ENCODE measurements around the gene PRTFDC1. TPM values are rescaled to one million over a fixed set of nuclear protein-coding genes. Genes with fewer than 3 reads are reported as not detected.
"Not testable (repeated sequence)": the region's sequence is repeated elsewhere in the genome, so short reads cannot be mapped to it uniquely, and the experiment has no call there.

The PRTFDC1 gene
- total RNA-seq, 4 donors from 2014 or later = 0.15 to 2.2 (median 1.8) TPM

DNA sequence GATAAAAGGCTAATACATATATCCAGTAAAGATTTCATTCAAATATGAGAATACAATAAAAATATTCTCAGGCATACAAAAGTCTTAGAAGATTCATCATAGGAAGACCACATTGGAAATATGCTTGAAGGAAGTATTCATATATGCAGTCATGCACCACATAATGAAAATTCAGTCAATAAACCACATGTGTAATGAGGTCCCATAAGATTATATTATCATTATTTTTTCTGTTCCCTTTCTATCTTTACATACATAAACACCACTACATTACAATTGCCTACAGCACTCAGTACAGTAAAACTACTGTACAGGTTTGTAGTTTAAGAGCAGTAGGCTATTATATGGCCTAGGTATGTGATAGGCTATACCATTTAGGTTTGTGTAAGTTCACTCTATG, 111.6 kb downstream of the PRTFDC1 start:
- H3K4me1 ChIP-seq = no peaks in the 10 kb centered on the region
- intact Hi-C loops (cut with DNase I) = no loop called here
- no peak overlapping the region for H3K4me3 ChIP-seq
- no peaks in the 10 kb centered on the region for H3K27me3 ChIP-seq
- H3K36me3 ChIP-seq = no peaks in the 10 kb centered on the region
- no peak overlapping the region for H3K27ac ChIP-seq
- no peaks in the 10 kb centered on the region for H3K9me3 ChIP-seq
- TF ChIP-seq, protein P1, sequence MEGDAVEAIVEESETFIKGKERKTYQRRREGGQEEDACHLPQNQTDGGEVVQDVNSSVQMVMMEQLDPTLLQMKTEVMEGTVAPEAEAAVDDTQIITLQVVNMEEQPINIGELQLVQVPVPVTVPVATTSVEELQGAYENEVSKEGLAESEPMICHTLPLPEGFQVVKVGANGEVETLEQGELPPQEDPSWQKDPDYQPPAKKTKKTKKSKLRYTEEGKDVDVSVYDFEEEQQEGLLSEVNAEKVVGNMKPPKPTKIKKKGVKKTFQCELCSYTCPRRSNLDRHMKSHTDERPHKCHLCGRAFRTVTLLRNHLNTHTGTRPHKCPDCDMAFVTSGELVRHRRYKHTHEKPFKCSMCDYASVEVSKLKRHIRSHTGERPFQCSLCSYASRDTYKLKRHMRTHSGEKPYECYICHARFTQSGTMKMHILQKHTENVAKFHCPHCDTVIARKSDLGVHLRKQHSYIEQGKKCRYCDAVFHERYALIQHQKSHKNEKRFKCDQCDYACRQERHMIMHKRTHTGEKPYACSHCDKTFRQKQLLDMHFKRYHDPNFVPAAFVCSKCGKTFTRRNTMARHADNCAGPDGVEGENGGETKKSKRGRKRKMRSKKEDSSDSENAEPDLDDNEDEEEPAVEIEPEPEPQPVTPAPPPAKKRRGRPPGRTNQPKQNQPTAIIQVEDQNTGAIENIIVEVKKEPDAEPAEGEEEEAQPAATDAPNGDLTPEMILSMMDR (IDR thresholded peaks at IDR 0.05) = no peak
- TF ChIP-seq POLR2A (IDR thresholded peaks at IDR 0.05) = no peak
- no peak for DNase-seq

DNA sequence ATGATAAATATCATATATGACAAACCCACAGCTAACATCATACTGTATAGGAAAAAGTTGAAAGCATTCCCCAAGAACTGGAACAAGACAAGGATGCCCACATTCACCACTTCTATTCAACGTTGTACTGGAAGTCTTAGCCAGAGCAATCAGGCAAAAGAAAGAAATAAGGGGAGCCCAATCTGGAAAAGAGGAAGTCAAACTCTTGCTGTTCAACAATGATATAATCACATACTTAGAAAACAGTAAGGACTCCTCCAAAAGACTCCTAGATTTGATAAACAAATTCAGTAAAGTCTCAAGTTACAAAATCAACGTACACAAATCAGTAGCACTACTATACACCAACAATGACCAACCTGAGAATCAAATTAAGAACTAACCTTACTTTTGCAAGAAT, 114.6 kb downstream of the PRTFDC1 start:
- not testable (repeated sequence) for H3K27ac ChIP-seq

DNA sequence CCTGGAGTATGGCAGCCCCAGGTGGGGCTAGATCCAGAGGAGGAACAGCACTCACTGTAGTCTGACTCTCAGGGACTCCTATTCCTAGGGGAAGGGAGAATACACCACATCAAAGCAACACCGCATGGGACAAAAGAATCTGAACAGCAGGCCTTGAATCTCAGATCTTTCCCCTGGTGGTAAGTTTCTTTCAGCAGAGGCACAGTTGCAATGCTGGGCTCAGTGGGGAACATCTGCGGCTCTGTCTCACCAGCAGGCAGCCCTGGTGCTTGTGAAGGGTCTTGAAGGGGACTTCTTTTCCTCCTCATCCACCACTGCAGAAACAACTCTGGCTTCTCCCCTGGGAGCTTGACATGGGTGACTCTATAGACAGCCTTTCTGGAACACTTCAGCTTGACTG, 117.5 kb downstream of the PRTFDC1 start:
- Histone ChIP-seq H3K4me1 (no peaks in the 10 kb centered on the region), H3K36me3 (no peaks in the 10 kb centered on the region), H3K27ac (no peak overlapping the region), H3K4me3 (no peak overlapping the region), H3K27me3 (no peaks in the 10 kb centered on the region), H3K9me3 (no peaks in the 10 kb centered on the region)
- no peak for DNase-seq
- WGBS, 2 donors = 92% methylated on average over 2 of the region's 2 CpGs; no CpG with 5 or more reads in 1 of the 2 donors
- TF ChIP-seq, protein P1 (IDR thresholded peaks at IDR 0.05) = no peak
- no peak for TF ChIP-seq POLR2A (IDR thresholded peaks at IDR 0.05)
- intact Hi-C loops (cut with DNase I) = no loop called here

More for the DNA sequence above, 114.6 kb downstream of the PRTFDC1 start:
- intact Hi-C loops (cut with DNase I); DNase-seq; H3K27me3 ChIP-seq; H3K4me1 ChIP-seq; H3K36me3 ChIP-seq; H3K9me3 ChIP-seq; H3K4me3 ChIP-seq: not testable (repeated sequence)
- 80 to 89% methylated on average over 2 of the region's 2 CpGs for WGBS, 2 donors

DNA sequence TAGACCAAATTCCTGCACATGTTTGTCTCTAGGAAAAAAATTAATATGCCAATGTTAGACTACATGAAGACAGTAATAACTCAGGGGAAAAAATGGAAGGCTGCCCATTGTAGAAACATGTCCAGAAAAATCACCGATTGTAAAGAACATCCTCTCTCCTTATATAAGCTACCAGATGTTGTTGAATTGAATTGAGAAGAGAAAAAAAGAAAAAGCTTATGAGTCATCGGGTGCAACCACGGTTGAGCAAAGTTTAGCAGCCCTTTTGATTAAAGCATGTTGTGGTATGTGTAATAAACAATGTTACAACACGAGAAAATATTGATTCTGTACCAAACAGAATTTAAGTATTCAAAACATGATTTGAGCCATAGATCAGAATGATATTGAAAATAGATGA, 126.4 kb downstream of the PRTFDC1 start:
- H3K36me3 ChIP-seq = no peaks in the 10 kb centered on the region
- 8 to 10% methylated on average over 4 of the region's 4 CpGs for WGBS, 2 donors
- H3K9me3 ChIP-seq = no peaks in the 10 kb centered on the region
- H3K4me3 ChIP-seq = peak overlapping the region in 1 of 4 donors; percentile 18
- H3K27ac ChIP-seq = no peak overlapping the region
- intact Hi-C loops (cut with DNase I) = no loop called here
- H3K27me3 ChIP-seq = no peaks in the 10 kb centered on the region
- peaks cover 0 to 17% (median 5%) of the 10 kb centered on the region in 3 donors for H3K4me1 ChIP-seq
- TF ChIP-seq POLR2A (IDR thresholded peaks at IDR 0.05) = no peak
- TF ChIP-seq, protein P1 (IDR thresholded peaks at IDR 0.05) = no peak
- no peak for DNase-seq

DNA sequence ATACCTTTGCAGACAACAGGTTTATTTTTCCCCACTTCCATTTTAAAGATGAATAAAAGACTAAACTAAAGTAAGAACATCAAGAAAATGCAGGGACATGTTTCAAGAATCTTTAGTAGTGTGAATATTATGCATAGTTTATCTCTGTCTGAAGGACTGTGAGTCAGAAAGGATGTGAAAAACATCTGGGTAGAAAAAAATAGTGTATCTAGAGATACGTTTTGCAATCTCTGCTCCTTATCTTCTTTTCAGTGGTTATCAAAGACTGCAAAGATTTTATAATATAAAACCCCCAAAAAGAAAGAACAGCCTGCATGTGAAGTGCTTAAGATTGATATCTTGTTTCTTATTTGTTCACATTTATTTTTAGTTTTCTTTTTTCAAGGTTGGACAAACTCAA, 126.9 kb downstream of the PRTFDC1 start:
- no peak overlapping the region for H3K4me3 ChIP-seq
- WGBS, 2 donors = 0 to 8% methylated on average over 1 of the region's 1 CpG
- H3K27me3 ChIP-seq = no peaks in the 10 kb centered on the region
- no peak for TF ChIP-seq POLR2A (IDR thresholded peaks at IDR 0.05)
- TF ChIP-seq, protein P1 (IDR thresholded peaks at IDR 0.05) = no peak
- H3K27ac ChIP-seq = no peak overlapping the region
- intact Hi-C loops (cut with DNase I) = no loop called here
- peaks cover 0 to 21% (median 7%) of the 10 kb centered on the region in 3 donors for H3K4me1 ChIP-seq
- no peak for DNase-seq
- H3K9me3 ChIP-seq = no peaks in the 10 kb centered on the region
- H3K36me3 ChIP-seq = no peaks in the 10 kb centered on the region

DNA sequence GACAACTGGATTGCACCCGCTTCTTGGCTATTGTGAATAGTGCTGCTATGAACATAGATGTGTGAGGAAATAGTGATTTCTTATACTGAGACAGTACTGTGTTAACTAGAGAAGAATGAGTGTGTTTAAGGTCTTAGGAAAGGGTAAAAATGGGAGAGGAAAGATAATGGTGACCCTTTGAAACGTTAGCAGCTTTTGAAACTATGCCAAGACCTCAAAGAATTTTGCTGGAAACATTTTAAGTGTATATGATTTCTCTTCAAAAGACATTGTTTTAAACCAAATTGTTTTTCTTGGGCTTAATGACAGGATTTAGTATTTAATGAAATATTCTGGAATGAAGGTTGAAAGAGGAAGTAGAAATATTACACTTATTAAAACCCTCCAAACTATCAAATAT, 127.9 kb downstream of the PRTFDC1 start:
- no peak overlapping the region for H3K27ac ChIP-seq
- intact Hi-C loops (cut with DNase I) = no loop called here
- no peaks in the 10 kb centered on the region for H3K36me3 ChIP-seq
- H3K4me3 ChIP-seq = no peak overlapping the region
- H3K4me1 ChIP-seq = peaks cover 0 to 30% (median 7%) of the 10 kb centered on the region in 3 donors
- H3K9me3 ChIP-seq = no peaks in the 10 kb centered on the region
- no peaks in the 10 kb centered on the region for H3K27me3 ChIP-seq
- DNase-seq = no peak
- 49 to 51% methylated on average over 2 of the region's 2 CpGs for WGBS, 2 donors
- no peak for TF ChIP-seq POLR2A (IDR thresholded peaks at IDR 0.05)
- TF ChIP-seq, protein P1 (IDR thresholded peaks at IDR 0.05) = no peak

Data from esophagus squamous epithelium (tissue), 5 donors.